Ectodermal cell (in vitro differentiated cells): ENCODE measurements around the gene SAMD11.
"Not testable (repeated sequence)": the region's sequence is repeated elsewhere in the genome, so short reads cannot be mapped to it uniquely, and the experiment has no call there.

Source experiments
- H3K27ac ChIP-seq: 2 replicates; pipeline ENCODE4 v1.7.0; 2013; ENCODE audit warnings: mild to moderate bottlenecking, low read depth, low read length; ENCODE audit not compliant: insufficient read depth, poor library complexity, severe bottlenecking
- H3K27me3 ChIP-seq: 2 replicates; pipeline ENCODE4 v1.7.0; 2013; ENCODE audit warnings: mild to moderate bottlenecking, low read length; ENCODE audit not compliant: insufficient read depth, control insufficient read depth, poor library complexity, severe bottlenecking
- H3K36me3 ChIP-seq: one replicate; pipeline ENCODE4 v1.7.0; 2013; ENCODE audit warnings: low read length; ENCODE audit not compliant: control insufficient read depth, insufficient read depth
- H3K4me1 ChIP-seq: one replicate; pipeline ENCODE4 v1.7.0; 2013; ENCODE audit warnings: low read length; ENCODE audit not compliant: control insufficient read depth, insufficient read depth
- H3K4me3 ChIP-seq: 2 replicates; pipeline ENCODE4 v1.7.0; 2013; ENCODE audit warnings: low read depth, low read length, control low read depth; ENCODE audit not compliant: insufficient read depth
- H3K9me3 ChIP-seq: 2 replicates; pipeline ENCODE4 v1.7.0; 2013; ENCODE audit warnings: mild to moderate bottlenecking, low read length, moderate library complexity; ENCODE audit not compliant: control insufficient read depth
- WGBS, 2 experiments: methylation state at CpG; one replicate each; pipeline ENCODE4 v1.1.7; 2013; ENCODE audit warnings: missing lambda C conversion rate in 2 of 2; 5-methylcytosine and 5-hydroxymethylcytosine counted together

Gene SAMD11

DNA sequence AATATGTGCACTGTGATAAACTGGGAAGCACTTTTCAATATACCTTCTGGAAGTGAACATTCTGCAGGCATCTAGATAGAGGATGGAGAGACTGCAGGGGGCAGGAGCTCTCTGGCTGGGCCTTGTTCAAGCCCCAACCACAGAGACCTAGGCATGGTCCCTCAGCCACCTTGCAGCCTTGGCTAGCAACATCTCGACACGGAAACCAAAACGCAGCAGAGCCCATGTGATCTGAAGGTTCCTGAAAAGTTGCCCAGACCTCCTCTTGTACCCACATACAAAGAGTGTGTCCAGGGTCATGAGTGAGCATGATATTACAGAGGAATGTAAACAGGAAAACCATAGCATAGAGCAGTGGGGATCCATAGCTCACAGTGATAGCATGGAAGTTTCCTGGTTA lies 33.1 kb upstream of the SAMD11 start:
- Histone ChIP-seq H3K4me3 (no peak overlapping the region), H3K27ac (no peak overlapping the region), H3K27me3 (peaks cover 47% of the 10 kb centered on the region), H3K9me3 (no peaks in the 10 kb centered on the region), H3K4me1 (no peaks in the 10 kb centered on the region), H3K36me3 (no peaks in the 10 kb centered on the region)
- 82 to 92% methylated on average over 3 of the region's 3 CpGs for WGBS, 2 experiments

GRCh38 chr1:897226-897625 lies 26.5 kb upstream of the SAMD11 start:
- WGBS, 2 experiments = 88 to 89% methylated on average over 7 to 8 of the region's 8 CpGs
- Histone ChIP-seq H3K27ac (no peak overlapping the region), H3K4me1 (no peaks in the 10 kb centered on the region), H3K9me3 (no peaks in the 10 kb centered on the region), H3K4me3 (no peak overlapping the region), H3K36me3 (no peaks in the 10 kb centered on the region), H3K27me3 (peaks cover 44% of the 10 kb centered on the region)

- not testable (repeated sequence) for H3K9me3 ChIP-seq, H3K27ac ChIP-seq, H3K4me3 ChIP-seq, H3K36me3 ChIP-seq, H3K4me1 ChIP-seq
- 81 to 85% methylated on average over 17 of the region's 17 CpGs for WGBS, 2 experiments
- H3K27me3 ChIP-seq = peaks cover 51% of the 10 kb centered on the region
These were observed 25.8 kb upstream of the SAMD11 start for GRCh38 chr1:897951-898350.

- Histone ChIP-seq H3K27ac (no peak overlapping the region), H3K9me3 (no peaks in the 10 kb centered on the region), H3K27me3 (peaks cover 65% of the 10 kb centered on the region), H3K4me1 (no peaks in the 10 kb centered on the region), H3K4me3 (no peak overlapping the region), H3K36me3 (no peaks in the 10 kb centered on the region)
- 89% methylated on average over 8 of the region's 8 CpGs for WGBS, 2 experiments
These were observed 23.9 kb upstream of the SAMD11 start for GRCh38 chr1:899636-900317.

DNA sequence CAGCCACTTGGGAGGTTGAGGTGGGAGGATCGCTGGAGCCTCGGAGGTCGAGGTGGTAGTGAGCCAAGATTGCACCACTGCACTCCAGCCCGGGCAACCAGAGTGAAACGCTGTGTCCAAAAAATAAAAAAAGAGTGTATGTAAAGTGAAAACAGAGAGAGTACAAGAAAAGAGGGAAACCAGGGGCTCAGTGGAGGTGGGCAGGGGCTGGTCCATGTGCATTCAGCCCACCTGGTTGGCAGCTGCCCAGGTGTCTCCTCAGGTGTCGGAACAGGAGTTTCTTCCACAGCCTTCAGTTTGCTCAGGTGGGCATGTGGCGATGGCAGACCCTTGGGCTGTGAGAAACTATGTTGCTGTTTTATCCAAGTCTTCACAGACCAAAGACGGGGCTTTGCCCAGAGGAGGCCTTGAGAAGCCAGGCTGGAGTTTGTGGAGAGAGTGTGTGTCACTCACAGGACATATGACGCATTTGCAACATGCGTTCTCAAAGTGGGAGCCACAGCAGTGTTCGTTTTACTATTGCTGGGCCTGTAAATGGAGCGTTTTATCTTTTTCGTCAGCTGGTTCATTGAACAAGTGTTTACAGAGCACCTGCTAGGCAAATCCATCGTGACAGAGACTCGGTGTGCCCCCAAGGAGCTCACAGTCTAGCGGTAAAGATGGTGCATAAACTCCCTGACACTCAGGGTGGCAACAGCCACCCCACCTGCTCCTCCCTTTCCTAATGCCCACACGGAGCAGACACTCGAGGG lies 22.4 kb upstream of the SAMD11 start:
- Histone ChIP-seq H3K4me1 (no peaks in the 10 kb centered on the region), H3K27ac (no peak overlapping the region), H3K36me3 (no peaks in the 10 kb centered on the region), H3K27me3 (peaks cover 80% of the 10 kb centered on the region), H3K9me3 (no peaks in the 10 kb centered on the region), H3K4me3 (no peak overlapping the region)
- WGBS, 2 experiments = 86 to 87% methylated on average over 18 of the region's 18 CpGs

- 94 to 96% methylated on average over 21 of the region's 21 CpGs for WGBS, 2 experiments
- no peaks in the 10 kb centered on the region for H3K4me1 ChIP-seq
- no peaks in the 10 kb centered on the region for H3K36me3 ChIP-seq
- peaks cover 85% of the 10 kb centered on the region for H3K27me3 ChIP-seq
- no peak overlapping the region for H3K27ac ChIP-seq
- H3K9me3 ChIP-seq = no peaks in the 10 kb centered on the region
- H3K4me3 ChIP-seq = no peak overlapping the region
These were observed 20.9 kb upstream of the SAMD11 start for GRCh38 chr1:902802-903201.

- Histone ChIP-seq H3K4me3 (no peak overlapping the region), H3K27me3 (peaks cover 85% of the 10 kb centered on the region), H3K4me1 (no peaks in the 10 kb centered on the region), H3K36me3 (no peaks in the 10 kb centered on the region), H3K9me3 (no peaks in the 10 kb centered on the region), H3K27ac (no peak overlapping the region)
- WGBS, 2 experiments = 88 to 91% methylated on average over 10 of the region's 10 CpGs
These were observed 20.4 kb upstream of the SAMD11 start for GRCh38 chr1:903305-903704.

DNA sequence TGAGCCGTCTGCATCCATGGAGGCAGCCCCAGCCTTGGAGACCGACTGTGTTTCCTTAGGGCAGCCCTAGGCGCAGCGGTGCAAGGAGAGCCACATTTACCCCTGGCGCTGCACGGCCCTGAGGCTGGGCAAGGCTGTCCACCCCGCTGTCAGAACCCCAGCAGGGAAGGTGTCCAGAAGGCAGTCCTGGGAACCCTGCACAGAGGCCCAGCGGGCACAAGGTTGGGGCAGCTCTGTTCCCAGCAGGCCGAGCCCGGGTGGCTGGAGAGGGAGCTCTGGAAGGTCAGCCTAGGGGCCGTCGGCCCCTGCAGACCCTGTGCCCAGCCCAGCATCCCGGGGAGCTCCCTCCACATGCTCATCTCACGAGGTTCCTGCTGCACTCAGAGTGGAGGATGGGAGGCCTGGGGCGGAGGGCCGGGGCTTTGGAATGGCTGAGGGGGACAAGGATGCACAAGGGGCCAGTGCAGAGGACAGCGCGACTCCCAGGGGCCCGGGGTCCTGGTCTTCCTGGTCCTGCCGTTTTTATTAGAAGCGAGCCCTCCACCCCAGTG lies 19.9 kb upstream of the SAMD11 start:
- WGBS, 2 experiments = 76 to 78% methylated on average over 21 of the region's 21 CpGs
- H3K9me3 ChIP-seq = no peaks in the 10 kb centered on the region
- peaks cover 81% of the 10 kb centered on the region for H3K27me3 ChIP-seq
- H3K4me3 ChIP-seq = no peak overlapping the region
- no peaks in the 10 kb centered on the region for H3K4me1 ChIP-seq
- no peaks in the 10 kb centered on the region for H3K36me3 ChIP-seq
- no peak overlapping the region for H3K27ac ChIP-seq

GRCh38 chr1:904310-904950 lies 19.3 kb upstream of the SAMD11 start:
- no peaks in the 10 kb centered on the region for H3K4me1 ChIP-seq
- WGBS, 2 experiments = 2% methylated on average over 91 of the region's 91 CpGs
- H3K27ac ChIP-seq = no peak overlapping the region
- H3K36me3 ChIP-seq = no peaks in the 10 kb centered on the region
- H3K9me3 ChIP-seq = no peaks in the 10 kb centered on the region
- H3K27me3 ChIP-seq = peaks cover 75% of the 10 kb centered on the region
- peak overlapping the region; percentile 29 for H3K4me3 ChIP-seq

DNA sequence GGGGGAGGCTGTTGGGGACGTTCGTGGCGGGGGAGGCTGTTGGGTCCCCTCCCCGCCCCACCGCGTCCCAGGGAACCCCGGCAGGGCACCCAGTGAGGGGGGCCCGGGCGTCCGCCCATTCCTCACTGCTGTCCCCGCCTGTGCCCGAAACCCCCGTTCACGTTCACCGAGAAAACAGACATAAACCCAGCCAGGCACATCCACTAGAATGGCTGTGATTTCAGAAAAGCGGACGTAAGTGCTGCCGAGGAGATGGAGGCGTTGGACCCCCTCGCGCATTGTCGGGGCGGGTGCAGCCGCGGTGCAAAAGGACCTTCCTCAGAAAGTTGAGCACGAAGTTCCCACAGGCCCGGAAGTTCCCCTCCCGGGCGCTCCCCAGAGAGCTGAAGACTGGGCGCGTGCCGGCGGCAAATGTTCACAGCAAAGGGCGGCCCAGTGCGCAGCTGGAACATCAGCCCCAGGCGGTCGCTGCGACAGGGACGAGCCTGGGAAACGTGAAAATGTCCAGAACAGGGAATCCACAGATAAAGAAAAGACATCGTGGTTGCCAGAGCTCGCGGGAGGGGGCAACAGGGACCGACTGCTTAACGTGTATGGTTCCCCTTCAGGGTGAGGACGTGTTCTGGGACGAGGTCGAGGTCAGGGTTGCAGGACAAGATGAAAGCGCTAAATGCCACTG lies 18.5 kb upstream of the SAMD11 start:
- Histone ChIP-seq H3K9me3 (no peaks in the 10 kb centered on the region), H3K4me1 (no peaks in the 10 kb centered on the region), H3K27me3 (peaks cover 75% of the 10 kb centered on the region), H3K27ac (no peak overlapping the region), H3K36me3 (no peaks in the 10 kb centered on the region), H3K4me3 (peak overlapping the region; percentile 29)
- WGBS, 2 experiments = 7 to 8% methylated on average over 49 of the region's 49 CpGs
